CD8-positive, alpha-beta memory T cell (primary cell): ENCODE measurements around the gene EDN3. TPM values are rescaled to one million over a fixed set of nuclear protein-coding genes. Genes with fewer than 3 reads are reported as not detected.

Experiments
- CTCF ChIA-PET: fragments of 350-600 bp; sonication (Branson Sonifier 250); formaldehyde crosslinking; loops from one replicate; lab custom pipeline; 2021; ENCODE audit warnings: antibody characterized with exemption; lab: Charles Lee
- POLR2A ChIA-PET: fragments of 350-600 bp; sonication (Branson Sonifier 250); formaldehyde crosslinking; loops from one replicate; lab custom pipeline; 2021; ENCODE audit warnings: antibody characterized with exemption; lab: Charles Lee
- DNase-seq, 5 donors: peaks; one replicate each; pipeline versions ENCODE4 v3.0.0 to v3.0.0-alpha.2; 2020 to 2022; ENCODE audit warnings: mixed read lengths in 1 of 5
- H3K27ac ChIP-seq: one replicate; pipeline ENCODE4 v1.7.0; 2013; ENCODE audit warnings: low read depth, mild to moderate bottlenecking, low read length, moderate library complexity
- H3K27me3 ChIP-seq: 2 replicates; pipeline ENCODE4 v1.7.0; 2013; ENCODE audit warnings: low read length, mild to moderate bottlenecking; ENCODE audit not compliant: insufficient read depth, poor library complexity, severe bottlenecking
- H3K36me3 ChIP-seq: 2 replicates; pipeline ENCODE4 v1.7.0; 2013; ENCODE audit warnings: mild to moderate bottlenecking, low read length, moderate library complexity; ENCODE audit not compliant: insufficient read depth
- H3K4me1 ChIP-seq: 2 replicates; pipeline ENCODE4 v1.7.0; 2013; ENCODE audit warnings: mild to moderate bottlenecking, low read length, moderate library complexity; ENCODE audit not compliant: insufficient read depth
- H3K4me3 ChIP-seq: 2 replicates; pipeline ENCODE4 v1.7.0; 2013; ENCODE audit warnings: mild to moderate bottlenecking, low read length
- H3K9me3 ChIP-seq: 2 replicates; pipeline ENCODE4 v1.7.0; 2013; ENCODE audit warnings: mild to moderate bottlenecking, low read length
- H3K27ac Mint-ChIP-seq, 8 donors: one replicate each; pipeline ENCODE4 v1.8.0; 2020 to 2021; ENCODE audit warnings: mixed read lengths in 8 of 8, mild to moderate bottlenecking in 6 of 8, inconsistent platforms in 3 of 8, moderate library complexity in 3 of 8
- H3K27me3 Mint-ChIP-seq, 2 donors: one replicate each; pipeline ENCODE4 v1.8.0; 2020 to 2021; ENCODE audit warnings: mixed read lengths in 2 of 2, mild to moderate bottlenecking in 1 of 2, moderate library complexity in 1 of 2
- H3K36me3 Mint-ChIP-seq, 3 donors: one replicate each; pipeline ENCODE4 v1.8.0; 2020 to 2021; ENCODE audit warnings: mixed read lengths in 3 of 3, inconsistent platforms in 1 of 3, mild to moderate bottlenecking in 1 of 3
- H3K4me1 Mint-ChIP-seq, 3 donors: one replicate each; pipeline ENCODE4 v1.8.0; 2020 to 2021; ENCODE audit warnings: mixed read lengths in 3 of 3, inconsistent platforms in 1 of 3, mild to moderate bottlenecking in 1 of 3
- H3K4me3 Mint-ChIP-seq, 7 donors: one replicate each; pipeline ENCODE4 v1.8.0; 2020 to 2021; ENCODE audit warnings: mixed read lengths in 7 of 7, mild to moderate bottlenecking in 6 of 7, moderate library complexity in 4 of 7, inconsistent platforms in 2 of 7
- H3K9me3 Mint-ChIP-seq, 5 donors: one replicate each; pipeline ENCODE4 v1.8.0; 2020 to 2022; ENCODE audit warnings: mixed read lengths in 5 of 5, mild to moderate bottlenecking in 3 of 5, moderate library complexity in 2 of 5, inconsistent platforms in 1 of 5
- polyA plus RNA-seq: library from polyadenylated mRNA; unstranded; fragments of 300-500 nt; fragmentation: Illumina TruSeq; gene quantifications from one replicate; pipeline ENCODE4 v1.2.3, GENCODE V29; 2021
- total RNA-seq, 2 experiments: library from RNA; stranded (reverse); gene quantifications; one replicate each; pipeline ENCODE4 v1.2.3, GENCODE V29; 2021

The EDN3 gene
- total and polyA plus RNA-seq, 3 experiments from 2014 or later: 0.16 TPM; not detected in 2

- H3K27me3 ChIP-seq: no peaks in the 10 kb centered on the region
- peak overlapping the region in 1 of 8 donors; percentile 9 for H3K27ac Mint-ChIP-seq
- no peaks in the 10 kb centered on the region for H3K4me1 ChIP-seq
- no peaks in the 10 kb centered on the region for H3K4me1 Mint-ChIP-seq
- no peaks in the 10 kb centered on the region for H3K36me3 ChIP-seq
- no peaks in the 10 kb centered on the region for H3K36me3 Mint-ChIP-seq
- H3K9me3 Mint-ChIP-seq: no peaks in the 10 kb centered on the region
- H3K4me3 ChIP-seq: no peak overlapping the region
- no peaks in the 10 kb centered on the region for H3K9me3 ChIP-seq
- CTCF ChIA-PET: no interaction called here
- peak in 1 of 5 donors; percentile 35 for DNase-seq
- no peak overlapping the region for H3K27ac ChIP-seq
- H3K27me3 Mint-ChIP-seq: peaks cover 16 to 33% of the 10 kb centered on the region in 2 donors
- no peak overlapping the region for H3K4me3 Mint-ChIP-seq
- POLR2A ChIA-PET: no interaction called here
These were observed 64.2 kb downstream of the EDN3 start for GRCh38 chr20:59364611-59365010.

- no peaks in the 10 kb centered on the region for H3K27me3 ChIP-seq
- Mint-ChIP-seq H3K27me3 (peaks cover 14 to 33% of the 10 kb centered on the region in 2 donors), H3K4me3 (no peak overlapping the region)
These were observed 65.3 kb downstream of the EDN3 start for GRCh38 chr20:59365611-59366285.

DNA sequence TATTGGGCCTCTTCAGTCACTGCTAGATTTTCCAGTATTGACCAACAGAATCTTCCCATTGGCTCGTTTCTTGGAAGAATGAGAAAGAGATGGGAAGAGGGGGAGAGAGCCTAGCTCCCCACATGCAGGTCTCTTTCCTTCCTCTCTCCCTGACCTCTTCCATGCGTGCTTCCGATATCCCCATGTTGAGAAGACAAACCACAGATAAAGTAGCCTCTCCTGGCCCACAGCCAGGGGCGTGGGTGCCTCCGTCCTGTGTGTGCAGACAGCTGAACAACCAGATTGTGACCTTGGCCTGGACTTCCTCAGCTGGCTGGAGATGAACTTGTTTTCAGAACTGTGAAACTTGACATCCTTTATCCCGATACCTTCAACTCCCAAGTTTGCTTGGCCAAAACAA, 71.0 kb downstream of the EDN3 start:
- Histone ChIP-seq H3K4me1 (no peaks in the 10 kb centered on the region), H3K36me3 (no peaks in the 10 kb centered on the region), H3K27ac (no peak overlapping the region), H3K27me3 (no peaks in the 10 kb centered on the region), H3K4me3 (no peak overlapping the region), H3K9me3 (no peaks in the 10 kb centered on the region)
- ChIA-PET POLR2A (no interaction called here), CTCF (no interaction called here)
- H3K4me1 Mint-ChIP-seq: no peaks in the 10 kb centered on the region
- no peak for DNase-seq
- H3K27me3 Mint-ChIP-seq: peaks cover 16 to 40% of the 10 kb centered on the region in 2 donors
- peaks cover 0 to 4% (median 0%) of the 10 kb centered on the region in 3 donors for H3K36me3 Mint-ChIP-seq
- H3K4me3 Mint-ChIP-seq: no peak overlapping the region
- peaks cover 0 to 2% (median 0%) of the 10 kb centered on the region in 5 donors for H3K9me3 Mint-ChIP-seq
- H3K27ac Mint-ChIP-seq: no peak overlapping the region

More at GRCh38 chr20:59365611-59366285, 65.3 kb downstream of the EDN3 start:
- peak in 1 of 5 donors; percentile 13 for DNase-seq
- no peaks in the 10 kb centered on the region for H3K9me3 ChIP-seq
- no peak overlapping the region for H3K27ac ChIP-seq
- Mint-ChIP-seq H3K9me3 (no peaks in the 10 kb centered on the region), H3K4me1 (no peaks in the 10 kb centered on the region), H3K36me3 (peaks cover 0 to 3% (median 0%) of the 10 kb centered on the region in 3 donors), H3K27ac (no peak overlapping the region)
- no peaks in the 10 kb centered on the region for H3K4me1 ChIP-seq
- no peak overlapping the region for H3K4me3 ChIP-seq
- ChIA-PET CTCF (no interaction called here), POLR2A (no interaction called here)
- no peaks in the 10 kb centered on the region for H3K36me3 ChIP-seq

DNA sequence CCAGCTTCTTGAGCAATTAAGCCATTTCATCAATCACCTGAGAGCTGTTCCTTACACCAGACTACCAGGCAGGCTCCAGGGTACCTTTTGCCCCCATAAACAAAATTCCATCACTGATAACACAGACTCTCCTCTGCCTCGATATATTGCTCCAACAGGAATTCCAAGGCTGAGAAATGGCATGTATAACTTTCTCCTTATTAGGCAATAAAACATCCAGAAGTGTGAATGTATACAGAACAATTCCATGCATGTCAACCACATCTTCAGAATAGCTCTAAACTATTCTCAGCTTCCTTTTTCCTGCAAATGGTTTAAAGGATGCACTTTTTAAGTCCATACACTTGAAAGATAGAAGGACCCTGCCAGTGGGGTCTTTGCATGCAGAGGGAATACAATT, 73.8 kb downstream of the EDN3 start:
- POLR2A ChIA-PET: no interaction called here
- Mint-ChIP-seq H3K27me3 (peaks cover 28 to 59% of the 10 kb centered on the region in 2 donors), H3K4me3 (no peak overlapping the region), H3K4me1 (no peaks in the 10 kb centered on the region), H3K36me3 (peaks cover 0 to 4% (median 0%) of the 10 kb centered on the region in 3 donors), H3K27ac (no peak overlapping the region), H3K9me3 (peaks cover 0 to 2% (median 0%) of the 10 kb centered on the region in 5 donors)
- Histone ChIP-seq H3K36me3 (no peaks in the 10 kb centered on the region), H3K27me3 (no peaks in the 10 kb centered on the region), H3K4me1 (no peaks in the 10 kb centered on the region), H3K9me3 (no peaks in the 10 kb centered on the region), H3K27ac (no peak overlapping the region), H3K4me3 (no peak overlapping the region)
- CTCF ChIA-PET: interaction anchor here (0.5 kb wide), 1 partner anchor 23 kb away, joined by 3 read pairs; no protein-coding TSS in a partner anchor
- DNase-seq: no peak

DNA sequence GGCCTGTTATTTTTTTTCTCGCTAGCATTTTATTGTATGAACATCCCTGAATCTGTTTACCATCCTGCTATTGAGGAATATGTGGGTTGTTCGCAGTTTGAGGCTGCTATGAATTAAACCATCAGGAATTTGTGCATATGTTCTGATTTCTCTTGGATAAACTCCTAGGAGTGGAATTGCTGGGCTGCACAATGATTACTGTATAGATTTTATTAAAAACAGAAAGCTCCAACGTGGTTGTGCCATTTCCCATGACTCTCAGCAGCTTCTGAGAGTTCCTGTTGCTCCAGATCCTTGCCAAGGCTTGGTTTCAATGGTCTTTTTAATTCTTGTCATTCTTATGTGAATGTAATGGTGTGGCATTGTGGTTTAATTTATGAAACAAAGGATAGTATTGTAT, 75.1 kb downstream of the EDN3 start:
- H3K4me3 Mint-ChIP-seq: no peak overlapping the region
- CTCF ChIA-PET: no interaction called here
- H3K4me3 ChIP-seq: no peak overlapping the region

More for the DNA sequence above, 75.1 kb downstream of the EDN3 start:
- Histone ChIP-seq H3K27ac (no peak overlapping the region), H3K9me3 (no peaks in the 10 kb centered on the region), H3K27me3 (no peaks in the 10 kb centered on the region), H3K4me1 (no peaks in the 10 kb centered on the region), H3K36me3 (no peaks in the 10 kb centered on the region)
- POLR2A ChIA-PET: no interaction called here
- Mint-ChIP-seq H3K27ac (no peak overlapping the region), H3K9me3 (peaks cover 0 to 2% (median 0%) of the 10 kb centered on the region in 5 donors), H3K27me3 (peaks cover 32 to 64% of the 10 kb centered on the region in 2 donors), H3K36me3 (peaks cover 0 to 3% (median 0%) of the 10 kb centered on the region in 3 donors), H3K4me1 (no peaks in the 10 kb centered on the region)
- no peak for DNase-seq

Other genes with a start within 250 kb of the EDN3 start
- gene ZNF831, start 136.8 kb upstream of the EDN3 start, total RNA-seq: 1 to 10 TPM; 6.4 to 6.9 TPM
- 12.1 TPM for gene ZNF831, start 136.8 kb upstream of the EDN3 start, polyA plus RNA-seq